ENCODE measurements around the gene ITPR1. TPM values are rescaled to one million over a fixed set of nuclear protein-coding genes. Genes with fewer than 3 reads are reported as not detected.

The ITPR1 gene
- total and polyA plus RNA-seq, 2 of the 4 experiments (the other 2 are of a cell fraction), result 1.8 to 5.7 TPM

GRCh38 chr3:4675704-4676103 is 182.6 kb downstream of the ITPR1 start:
- no peak overlapping the region for H4K5ac ChIP-seq (ENCODE audit: low read depth, low read length)
- no peak overlapping the region for H2AK5ac ChIP-seq (ENCODE audit: low read depth, low read length)
- CTCF ChIA-PET, result no interaction called here
- no peaks in the 10 kb centered on the region for H3K79me1 ChIP-seq (ENCODE audit: low read depth in 1 of 2, low read length in 2 of 2)
- no peak overlapping the region for H3K9ac ChIP-seq (ENCODE audit: low read depth, low read length)
- no TSS peak for BruUV-seq (replicated peaks)
- no peak for TF ChIP-seq MAFK (IDR thresholded peaks at IDR 0.05; ENCODE audit: low read depth, low read length)
- no peak for TF ChIP-seq BHLHE40 (IDR thresholded peaks at IDR 0.05; ENCODE audit: low read depth, low read length)
- TF ChIP-seq NFE2L2 (IDR thresholded peaks at IDR 0.05; ENCODE audit: low read depth, low read length), result no peak
- no peak for TF ChIP-seq USF2 (IDR thresholded peaks at IDR 0.05; ENCODE audit: low read depth, low read length)
- POLR2A ChIA-PET (ENCODE audit: unreplicated experiment), result no interaction called here
- no peak overlapping the region for H2BK15ac ChIP-seq (ENCODE audit: low read depth, low read length)
- H3K23ac ChIP-seq (ENCODE audit: low read depth, low read length), result no peak overlapping the region
- H4K20me1 ChIP-seq (ENCODE audit: insufficient read depth, low read length), result no peaks in the 10 kb centered on the region
- WGBS, 2 experiments (ENCODE audit: extremely low coverage in 2 of 2, insufficient read length in 1 of 2), result no CpG with 5 or more reads among the region's 1 CpG
- H3K4me1 ChIP-seq (ENCODE audit: control insufficient read depth, insufficient read depth, low read length), result peaks cover under 1% of the 10 kb centered on the region; the same call in 1 of the 2 replicates
- H3K4ac ChIP-seq (ENCODE audit: low read depth, low read length), result no peak overlapping the region
- no peak for ATAC-seq (ENCODE audit: low read depth)
- H2AFZ ChIP-seq (replicated peaks; ENCODE audit: low read length, poor library complexity), result no peak overlapping the region
- DNase-seq, result no peak
- H2BK20ac ChIP-seq (ENCODE audit: low read depth, low read length), result no peak overlapping the region
- no peak overlapping the region for H3K4me3 ChIP-seq (ENCODE audit: insufficient read depth, low read depth, low read length)
- no peaks in the 10 kb centered on the region for H3K27me3 ChIP-seq (ENCODE audit: control insufficient read depth, insufficient read depth, low read length)
- H3K56ac ChIP-seq (ENCODE audit: extremely low read depth, insufficient read depth, low read length), result no peak overlapping the region
- in situ Hi-C loops (cut with MboI; ENCODE audit: low sequenced_read_pairs), result no loop called here
- H2BK120ac ChIP-seq (ENCODE audit: low read depth, low read length), result no peak overlapping the region
- H4K8ac ChIP-seq (ENCODE audit: low read depth in 2 of 2, low read length in 2 of 2), result no peak overlapping the region
- no peak overlapping the region for H2BK5ac ChIP-seq (ENCODE audit: low read depth, low read length, poor library complexity, severe bottlenecking)
- intact Hi-C loops (cut with micrococcal nuclease), result no loop called here
- H3K18ac ChIP-seq (ENCODE audit: low read depth, low read length), result no peak overlapping the region
- no peak overlapping the region for H2AK9ac ChIP-seq (replicated peaks; ENCODE audit: low read depth, low read length, poor library complexity)
- dilution Hi-C loops (cut with HindIII; ENCODE audit: low sequenced_read_pairs, unreplicated experiment), result no loop called here
- no peak overlapping the region for H4K91ac ChIP-seq (ENCODE audit: insufficient read depth, low read depth, low read length)
- no peaks in the 10 kb centered on the region for H3K9me3 ChIP-seq (ENCODE audit: control insufficient read depth, insufficient read depth, low read length)
- H3K27ac ChIP-seq (ENCODE audit: insufficient read depth, low read length), result no peak overlapping the region
- no peak overlapping the region for H3K14ac ChIP-seq (replicated peaks; ENCODE audit: low read depth, low read length)
- H3K36me3 ChIP-seq (ENCODE audit: control insufficient read depth, insufficient read depth, low read length), result peaks cover 4% of the 10 kb centered on the region
- H3K9me1 ChIP-seq (ENCODE audit: insufficient read depth, low read length), result peaks cover 5% of the 10 kb centered on the region; the same call in 1 of the 2 replicates
- H3K4me2 ChIP-seq (ENCODE audit: low read depth, low read length), result no peak overlapping the region
